ENCODE measurements around the gene EXOC3L2. TPM values are rescaled to one million over a fixed set of nuclear protein-coding genes. Genes with fewer than 3 reads are reported as not detected.

The EXOC3L2 gene
- total RNA-seq, 2 donors from 2014 or later, result 2.9 to 3.6 TPM

GRCh38 chr19:45262570-45262969 lies 17.4 kb upstream of the EXOC3L2 start:
- intact Hi-C loops (cut with DNase I), result no loop called here
- DNase-seq (ENCODE audit: low spot score), result no peak

DNA sequence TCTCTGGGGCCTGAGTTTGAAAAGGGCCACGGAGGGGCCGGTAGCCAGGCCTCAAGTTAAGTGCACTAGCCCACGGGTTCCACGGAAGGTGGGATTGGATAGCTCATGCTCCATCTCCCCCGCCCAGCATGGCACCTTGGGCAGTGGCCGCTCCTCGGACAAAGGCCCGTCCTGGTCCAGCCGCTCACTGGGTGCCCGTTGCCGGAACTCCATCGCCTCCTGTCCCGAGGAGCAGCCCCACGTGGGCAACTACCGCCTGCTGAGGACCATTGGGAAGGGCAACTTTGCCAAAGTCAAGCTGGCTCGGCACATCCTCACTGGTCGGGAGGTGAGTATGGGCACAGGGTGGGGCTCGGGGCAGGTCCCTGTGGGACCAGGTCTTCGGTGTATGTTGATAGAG lies 13.7 kb upstream of the EXOC3L2 start:
- intact Hi-C loops (cut with DNase I), result no loop called here
- no peak for DNase-seq (ENCODE audit: low spot score)

- DNase-seq (ENCODE audit: low spot score), result no peak
- intact Hi-C loops (cut with DNase I), result no loop called here
These were observed 11.6 kb upstream of the EXOC3L2 start for GRCh38 chr19:45256836-45257235.

GRCh38 chr19:45255611-45256157 lies 10.5 kb upstream of the EXOC3L2 start:
- no peak for DNase-seq (ENCODE audit: low spot score)
- intact Hi-C loops (cut with DNase I), result no loop called here

GRCh38 chr19:45254044-45254531 lies 8.9 kb upstream of the EXOC3L2 start:
- intact Hi-C loops (cut with DNase I), result loop anchor here in 1 of 2 donors (5.0 kb wide), 1 partner anchor 83 kb away; no protein-coding TSS in a partner anchor
- DNase-seq (ENCODE audit: low spot score), result no peak

- intact Hi-C loops (cut with DNase I), result loop anchor here in 1 of 2 donors (5.0 kb wide), 1 partner anchor 84 kb away; no protein-coding TSS in a partner anchor
- no peak for DNase-seq (ENCODE audit: low spot score)
These were observed 8.3 kb upstream of the EXOC3L2 start for GRCh38 chr19:45253396-45254027.

DNA sequence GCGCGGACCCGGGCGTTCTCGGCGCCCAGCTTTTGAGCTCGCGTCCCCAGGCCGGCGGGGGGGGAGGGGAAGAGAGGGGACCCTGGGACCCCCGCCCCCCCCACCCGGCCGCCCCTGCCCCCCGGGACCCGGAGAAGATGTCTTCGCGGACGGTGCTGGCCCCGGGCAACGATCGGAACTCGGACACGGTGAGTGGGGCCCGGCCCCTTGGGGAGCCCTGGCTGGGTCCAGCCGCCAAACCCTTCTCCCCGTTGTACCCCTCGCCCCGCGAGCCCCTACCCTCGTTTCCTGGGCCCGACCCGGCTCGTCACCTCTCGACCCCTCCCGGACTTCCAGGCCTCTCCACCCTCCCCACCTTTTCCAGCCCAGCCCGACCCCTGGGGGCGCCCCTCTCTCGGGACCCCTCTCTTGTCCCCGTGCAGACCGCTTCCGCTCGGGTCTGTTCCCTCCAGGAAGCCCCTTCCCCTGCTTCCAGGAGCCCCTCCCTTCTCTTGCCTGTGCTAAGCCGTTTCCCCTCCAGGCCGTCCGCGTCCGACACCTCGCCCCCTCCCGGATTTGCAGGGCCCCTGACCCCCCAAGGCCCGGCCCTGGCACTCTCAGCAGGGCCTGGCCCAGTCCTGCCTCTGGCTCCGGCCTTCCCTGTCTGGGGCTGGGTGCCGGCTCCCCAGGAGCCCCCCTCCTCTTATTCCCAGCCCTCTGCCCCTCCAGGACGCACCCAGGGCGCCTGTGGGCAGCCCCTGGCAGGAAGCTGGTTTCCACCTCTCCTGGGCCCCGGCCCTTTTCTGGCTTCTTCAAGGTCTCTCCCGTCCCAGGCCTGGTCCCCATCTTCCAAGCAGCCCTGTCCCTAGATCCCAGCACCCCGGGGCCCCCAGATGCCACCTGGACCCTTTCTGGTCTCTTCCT lies 6.5 kb upstream of the EXOC3L2 start:
- intact Hi-C loops (cut with DNase I), result loop anchor here in 1 of 2 donors (5.0 kb wide), 1 partner anchor 86 kb away; no protein-coding TSS in a partner anchor
- DNase-seq (ENCODE audit: low spot score), result no peak

DNA sequence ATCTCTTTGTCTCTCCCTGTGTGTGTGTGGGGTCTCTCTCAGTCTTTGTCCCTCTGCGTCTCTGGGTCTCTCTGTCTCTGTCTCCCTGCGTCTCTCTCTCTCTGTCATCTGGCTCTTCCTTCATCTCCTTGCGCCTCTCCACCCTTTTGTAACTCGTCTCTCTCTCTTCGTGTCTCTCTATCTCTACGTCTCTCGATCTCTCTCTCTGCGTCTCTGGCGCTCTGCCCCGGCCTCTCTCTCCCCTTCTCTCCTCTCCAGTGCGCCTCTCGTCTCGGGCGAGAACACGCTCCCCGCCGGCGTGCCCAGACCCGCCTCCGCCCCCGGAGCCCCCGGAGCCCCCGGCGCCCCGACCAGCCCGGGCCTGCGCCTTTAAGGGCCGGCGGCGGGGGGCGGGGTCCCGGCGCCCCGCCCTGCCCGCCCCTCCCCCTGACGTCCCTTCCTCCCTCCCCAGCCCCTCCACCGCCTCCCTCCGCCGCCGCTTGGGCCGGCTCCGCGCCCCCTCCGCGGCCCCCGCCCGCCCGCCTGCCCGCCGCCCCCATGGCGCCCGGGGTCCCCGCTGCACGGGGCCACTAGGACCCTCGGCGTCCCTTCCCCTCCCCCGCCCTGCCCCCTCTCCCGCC lies 5.7 kb upstream of the EXOC3L2 start, which contains the start of gene MARK4:
TSS of gene MARK4 (plus strand) at position 440 of the 620 bp plus-strand sequence. CDS start 318 bp downstream, outside the sequence.
- intact Hi-C loops (cut with DNase I), result loop anchor here in 1 of 2 donors (5.0 kb wide), 1 partner anchor 86 kb away; no protein-coding TSS in a partner anchor
- peak; percentile 85 for DNase-seq (ENCODE audit: low spot score)

DNA sequence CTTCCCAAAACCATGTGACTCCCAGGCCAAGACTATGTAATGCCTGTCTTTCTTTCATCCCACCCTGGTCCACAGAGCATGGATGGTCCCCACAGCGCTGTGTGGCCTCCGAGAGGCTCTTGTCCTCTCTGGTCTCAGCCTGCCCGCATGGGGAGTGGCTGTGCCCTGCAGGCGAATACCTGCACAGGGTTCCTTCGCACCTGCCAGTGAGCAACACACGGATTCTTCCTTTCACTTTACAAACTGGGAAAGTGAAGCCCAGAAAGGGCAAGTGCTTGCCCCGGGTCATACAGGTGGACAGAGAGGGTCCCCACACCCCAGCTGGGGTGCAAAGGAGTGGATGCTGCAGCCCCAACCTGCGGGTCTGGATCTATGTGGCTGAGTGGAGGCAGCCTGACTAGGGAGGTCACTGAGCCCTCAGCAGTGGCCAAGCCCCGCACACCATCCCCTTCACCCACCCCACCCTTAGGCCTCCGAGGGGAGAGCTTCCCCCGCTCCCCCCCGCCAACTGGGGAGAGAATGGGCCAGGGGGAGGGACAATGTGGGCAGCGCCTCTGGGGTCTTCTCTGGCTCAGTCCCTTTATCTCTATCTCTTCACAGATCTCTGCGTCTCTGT lies 5.1 kb upstream of the EXOC3L2 start:
- intact Hi-C loops (cut with DNase I), result loop anchor here in 1 of 2 donors (5.0 kb wide), 1 partner anchor 87 kb away; no protein-coding TSS in a partner anchor

DNA sequence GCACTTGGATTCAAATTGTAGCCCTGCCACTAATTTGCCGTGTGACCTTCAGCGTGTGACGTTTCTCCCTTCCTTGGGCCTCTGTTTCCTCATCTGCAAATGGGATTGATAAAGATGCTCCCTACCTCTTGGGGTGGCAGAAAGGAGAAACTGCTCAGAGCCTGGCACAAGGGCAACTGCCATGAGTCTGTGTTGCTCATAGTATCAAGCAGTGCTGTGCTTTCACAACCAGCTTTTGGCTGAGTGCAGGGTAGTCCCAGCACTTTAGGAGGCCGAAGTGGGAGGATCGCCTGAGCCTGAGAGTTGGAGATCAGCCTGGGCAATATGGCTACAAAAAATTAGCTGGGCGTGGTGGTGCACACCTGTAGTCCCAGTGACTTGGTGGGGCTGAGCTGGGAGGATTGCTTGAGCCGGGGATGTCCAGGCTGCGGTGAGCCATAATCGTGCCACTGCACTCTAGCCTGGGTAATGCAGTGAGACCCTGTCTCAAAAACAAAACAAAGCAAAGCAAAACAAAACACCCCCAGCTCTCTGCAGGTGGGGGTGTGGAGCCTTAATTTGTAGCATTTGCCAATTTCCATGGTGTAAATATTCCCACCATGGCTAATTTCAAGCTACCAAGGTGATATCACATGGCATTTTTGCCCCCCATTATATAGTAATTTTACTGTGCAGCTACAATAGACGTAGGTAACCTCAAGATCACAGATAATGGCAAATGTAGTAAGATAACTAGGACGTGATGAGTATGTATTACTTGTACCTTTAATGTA lies 4.2 kb upstream of the EXOC3L2 start:
- intact Hi-C loops (cut with DNase I), result loop anchor here in 1 of 2 donors (5.0 kb wide), 1 partner anchor 88 kb away; no protein-coding TSS in a partner anchor
- DNase-seq (ENCODE audit: low spot score), result no peak

More for the DNA sequence above, 5.1 kb upstream of the EXOC3L2 start:
- no peak for DNase-seq (ENCODE audit: low spot score)

- no peak for DNase-seq (ENCODE audit: low spot score)
- intact Hi-C loops (cut with DNase I), result no loop called here
These were observed 1.9 kb upstream of the EXOC3L2 start for GRCh38 chr19:45247136-45247535.

DNA sequence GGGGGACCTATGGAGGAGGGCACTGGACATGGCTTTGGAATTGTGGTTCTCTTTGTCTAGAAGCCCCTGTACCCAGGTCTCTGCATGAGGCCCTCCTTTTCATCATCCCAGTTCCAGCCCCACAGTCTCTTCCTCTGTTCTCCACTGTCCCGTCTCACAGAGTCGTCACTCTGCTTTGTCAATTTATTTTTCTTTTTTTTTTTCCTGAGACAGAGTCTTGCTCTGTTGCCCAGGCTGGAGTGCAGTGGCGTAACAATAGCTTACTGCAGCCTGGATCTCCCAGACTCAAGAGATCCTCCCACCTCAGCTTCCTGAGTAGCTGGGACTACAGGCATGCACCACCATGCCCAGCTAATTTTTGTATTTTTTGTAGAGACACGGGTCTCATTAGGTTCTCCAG lies 619 bp upstream of the EXOC3L2 start:
- intact Hi-C loops (cut with DNase I), result no loop called here

GRCh38 chr19:45244133-45244794 lies 943 bp downstream of the EXOC3L2 start:
- intact Hi-C loops (cut with DNase I), result no loop called here
- no peak for DNase-seq (ENCODE audit: low spot score)

More for the DNA sequence above, 619 bp upstream of the EXOC3L2 start:
- DNase-seq (ENCODE audit: low spot score), result no peak

- DNase-seq (ENCODE audit: low spot score), result no peak
- intact Hi-C loops (cut with DNase I), result no loop called here
These were observed 2.0 kb downstream of the EXOC3L2 start for GRCh38 chr19:45243144-45243732.

GRCh38 chr19:45238556-45238955 lies 6.7 kb downstream of the EXOC3L2 start:
- no peak for DNase-seq (ENCODE audit: low spot score)
- intact Hi-C loops (cut with DNase I), result no loop called here

DNA sequence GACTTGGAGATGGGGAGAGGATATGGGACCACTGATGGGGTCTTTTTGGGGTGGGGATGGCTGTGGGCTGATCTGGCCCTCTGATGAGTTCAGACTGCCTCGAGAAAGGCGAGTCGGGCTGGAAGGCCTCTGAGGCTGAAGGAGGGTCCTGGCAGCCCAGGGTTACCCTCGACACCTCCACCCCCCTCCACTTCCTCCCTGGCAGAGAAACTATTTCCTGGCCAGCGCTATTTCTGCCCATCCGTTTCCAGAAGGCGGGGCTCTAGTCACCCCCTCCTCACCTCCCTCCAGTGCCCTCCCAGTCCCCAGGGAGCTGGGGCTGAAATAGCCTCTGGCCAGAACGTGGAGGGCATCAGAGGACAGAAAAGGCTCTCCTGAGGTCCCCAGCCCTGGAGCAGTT lies 9.7 kb downstream of the EXOC3L2 start:
- DNase-seq (ENCODE audit: low spot score), result no peak
- intact Hi-C loops (cut with DNase I), result no loop called here
